Endometrial microvascular endothelial cells (primary cell): ENCODE measurements around the gene RNU6-9. TPM values are rescaled to one million over a fixed set of nuclear protein-coding genes. Genes with fewer than 3 reads are reported as not detected.
"Not testable (repeated sequence)": the region's sequence is repeated elsewhere in the genome, so short reads cannot be mapped to it uniquely, and the experiment has no call there.

Experiments
- in situ Hi-C: cut with HindIII; loops from 2 replicates; pipeline ENCODE4 v1.10.0; 2017; ENCODE audit warnings: low sequenced_read_pairs, low pct_unique_long_range_greater_than_20kb; ENCODE audit errors: inconsistent ontology term
- total RNA-seq: library from RNA; depleted of rRNA; stranded (reverse); fragments of >200 nt; gene quantifications from one replicate; pipeline ENCODE4 v1.2.3, GENCODE V29; 2015; ENCODE audit errors: inconsistent ontology term

The RNU6-9 gene
- total RNA-seq, 1 donor from 2014 or later: not detected

DNA sequence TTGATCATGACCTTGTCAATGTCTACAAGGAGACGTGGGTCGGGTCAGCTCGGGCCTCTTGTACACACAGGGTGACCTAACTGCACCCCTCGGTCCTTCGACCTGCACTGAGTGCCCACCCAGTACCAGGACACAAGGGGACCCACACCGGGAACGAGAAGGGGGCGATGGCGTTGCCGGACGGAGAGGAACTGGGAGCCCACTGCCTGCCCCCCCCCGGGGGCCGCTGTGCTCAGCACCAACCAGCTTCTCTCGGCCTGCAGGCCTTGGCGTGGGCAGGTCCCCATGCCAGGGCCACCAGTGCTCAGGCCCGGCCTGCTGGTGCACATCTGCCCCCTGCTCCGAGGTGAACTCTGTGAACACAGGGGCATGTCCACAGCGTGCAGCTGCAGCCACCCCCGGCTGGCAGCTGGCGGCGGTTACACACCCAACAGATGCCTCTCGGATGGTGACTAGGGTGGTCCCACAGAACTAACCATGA is 19.7 kb upstream of the RNU6-9 start:
- in situ Hi-C loops: no loop called here

DNA sequence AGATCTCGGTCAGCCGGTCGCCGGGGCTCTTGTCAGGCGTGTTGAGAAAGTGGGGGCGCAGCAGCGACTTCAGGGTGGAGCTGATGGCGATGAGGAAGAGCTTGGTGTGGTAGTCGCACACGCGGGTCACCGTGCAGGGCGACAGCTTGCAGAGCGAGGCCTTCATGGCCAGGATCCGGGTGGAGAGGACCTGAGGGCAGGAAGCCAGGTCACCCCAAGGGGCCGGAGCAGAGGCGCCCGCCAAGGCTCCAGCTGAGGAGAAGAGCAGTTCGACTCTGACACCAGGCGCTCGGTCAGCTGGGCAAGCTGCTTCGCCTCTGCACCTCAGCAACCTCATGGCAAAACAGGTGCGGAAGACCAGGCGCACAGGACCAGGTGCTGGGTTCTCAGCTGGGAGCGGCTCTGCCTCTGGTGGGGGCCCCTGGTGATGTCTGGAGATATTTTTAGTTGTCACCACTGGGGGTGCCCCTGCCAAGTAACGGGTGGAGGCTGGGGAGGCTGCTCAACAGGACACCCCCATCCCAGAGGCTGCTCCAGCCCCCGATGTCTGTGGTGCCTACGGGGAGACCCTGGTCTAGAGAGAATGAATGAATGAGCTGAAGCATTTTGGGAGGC is 17.9 kb upstream of the RNU6-9 start:
- in situ Hi-C loops: no loop called here

GRCh38 chr19:876089-876488 is 17.2 kb upstream of the RNU6-9 start:
- in situ Hi-C loops: no loop called here

GRCh38 chr19:876780-877314 is 16.4 kb upstream of the RNU6-9 start:
- in situ Hi-C loops: no loop called here

- in situ Hi-C loops: not testable (repeated sequence)
These were observed 15.2 kb upstream of the RNU6-9 start for GRCh38 chr19:877992-878660.

DNA sequence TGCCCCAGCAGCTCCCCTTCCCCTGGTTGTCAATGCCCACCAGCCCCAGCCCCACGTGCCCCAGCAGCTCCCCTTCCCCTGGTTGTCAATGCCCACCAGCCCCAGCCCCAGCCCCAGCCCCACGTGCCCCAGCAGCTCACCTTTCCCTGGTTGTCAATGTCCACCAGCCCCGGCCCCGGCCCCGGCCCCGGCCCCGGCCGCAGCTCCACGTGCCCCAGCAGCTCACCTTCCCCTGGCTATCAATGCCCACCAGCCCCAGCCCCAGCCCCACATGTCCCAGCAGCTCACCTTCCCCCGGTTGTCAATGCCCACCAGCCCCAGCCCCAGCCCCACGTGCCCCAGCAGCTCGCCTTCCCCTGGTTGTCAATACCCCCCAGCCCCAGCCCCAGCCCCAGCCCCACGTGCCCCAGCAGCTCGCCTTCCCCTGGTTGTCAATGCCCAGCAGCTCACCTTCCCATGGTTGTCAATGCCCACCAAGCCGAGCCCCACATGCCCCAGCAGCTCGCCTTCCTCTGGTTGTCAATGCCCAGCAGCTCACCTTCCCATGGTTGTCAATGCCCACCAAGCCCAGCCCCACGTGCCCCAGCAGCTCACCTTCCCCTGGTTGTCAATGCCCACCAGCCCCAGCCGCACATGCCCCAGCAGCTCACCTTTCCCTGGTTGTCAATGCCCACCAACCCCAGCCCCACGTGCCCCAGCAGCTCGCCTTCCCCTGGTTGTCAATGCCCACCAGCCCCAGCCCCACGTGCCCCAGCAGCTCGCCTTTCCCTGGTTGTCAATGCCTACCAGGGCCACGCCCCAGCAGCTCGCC is 14.3 kb upstream of the RNU6-9 start:
- in situ Hi-C loops: not testable (repeated sequence)

GRCh38 chr19:879711-880438 is 13.4 kb upstream of the RNU6-9 start:
- in situ Hi-C loops: no loop called here

DNA sequence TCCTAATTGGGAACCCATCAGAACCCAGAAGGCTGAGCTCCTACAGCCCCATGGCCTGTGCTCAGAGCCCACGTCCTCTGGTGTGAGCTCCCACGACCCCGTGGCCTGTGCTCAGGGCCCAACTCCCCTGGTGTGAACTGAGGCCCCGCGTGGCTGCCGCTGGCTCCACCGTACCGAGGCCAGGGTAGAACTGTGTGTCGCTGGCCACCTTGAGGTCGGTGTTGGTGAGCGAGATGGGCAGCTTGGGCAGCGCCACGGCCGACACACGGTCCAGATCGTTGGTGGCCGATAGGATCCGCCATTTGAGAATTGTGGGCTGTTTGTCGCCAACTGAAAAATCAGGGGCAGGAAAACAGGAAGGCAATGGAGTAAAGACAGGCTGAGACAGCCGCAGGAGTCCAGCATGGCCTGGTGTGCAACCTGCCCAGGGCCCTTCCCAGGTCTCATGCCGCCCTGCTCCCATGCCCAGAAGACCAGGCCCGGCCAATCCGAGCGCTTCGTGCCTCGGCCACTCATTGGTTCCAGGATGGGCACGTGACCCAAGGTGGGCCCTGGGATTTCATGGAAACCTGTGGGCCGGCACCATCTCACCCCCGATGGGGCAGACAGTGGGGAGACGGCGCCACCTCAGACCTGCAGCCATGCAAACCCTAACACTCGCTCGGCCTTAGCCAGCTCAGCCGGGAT is 11.8 kb upstream of the RNU6-9 start:
- in situ Hi-C loops: no loop called here

DNA sequence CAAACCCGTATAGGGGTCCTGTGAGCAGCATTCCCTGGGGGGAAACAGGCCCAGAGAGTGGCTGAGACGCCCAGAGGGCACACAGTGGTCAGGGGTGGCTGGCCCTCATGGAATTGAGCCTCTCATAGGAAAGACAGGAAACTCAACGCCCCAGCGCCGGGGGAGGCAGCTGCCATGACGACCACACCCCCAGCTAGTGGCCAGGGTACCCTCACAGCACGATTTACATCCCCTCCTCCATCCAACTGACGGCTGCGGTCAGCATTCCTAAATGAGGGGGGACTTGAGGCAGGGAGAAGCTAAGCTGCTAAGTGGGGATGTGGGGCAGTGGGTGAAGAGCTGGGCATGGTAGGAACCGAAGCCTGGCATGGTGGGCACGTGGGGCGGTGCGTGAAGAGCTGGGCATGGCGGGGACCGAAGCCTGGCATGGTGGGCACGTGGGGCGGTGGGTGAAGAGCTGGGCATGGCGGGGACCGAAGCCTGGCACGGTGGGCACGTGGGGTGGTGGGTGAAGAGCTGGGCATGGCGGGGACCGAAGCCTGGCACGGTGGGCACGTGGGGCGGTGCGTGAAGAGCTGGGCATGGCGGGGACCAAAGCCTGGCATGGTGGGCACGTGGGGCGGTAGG is 10.3 kb upstream of the RNU6-9 start:
- in situ Hi-C loops: no loop called here

DNA sequence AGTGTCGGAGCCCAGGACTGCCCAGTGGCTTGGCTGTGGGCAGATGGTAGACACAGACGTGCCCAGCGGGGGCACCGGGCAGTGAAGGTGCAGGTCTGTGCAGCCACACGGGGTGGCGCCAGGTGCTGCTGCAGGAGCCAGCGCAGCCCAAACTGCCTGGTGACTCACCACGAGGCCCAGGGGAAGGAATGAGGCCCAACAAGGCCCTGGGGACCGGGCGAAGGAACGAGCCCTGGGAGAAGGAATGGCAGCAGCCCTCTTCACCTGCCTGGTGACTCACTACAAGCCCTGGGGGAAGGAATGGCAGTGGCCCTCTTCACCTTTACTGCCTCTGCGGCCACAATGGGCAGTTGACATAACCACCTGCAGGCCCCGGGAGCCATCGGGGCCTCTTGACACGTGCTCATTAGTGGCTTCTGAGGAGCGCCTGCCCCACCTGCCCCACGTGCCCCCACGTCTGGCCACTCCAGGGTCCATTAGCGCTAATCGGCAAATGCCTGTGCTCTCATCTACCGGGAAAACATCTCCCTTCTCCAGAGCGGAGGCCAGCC is 9.5 kb upstream of the RNU6-9 start:
- in situ Hi-C loops: no loop called here

- in situ Hi-C loops: no loop called here
These were observed 8.7 kb upstream of the RNU6-9 start for GRCh38 chr19:884420-885211.

DNA sequence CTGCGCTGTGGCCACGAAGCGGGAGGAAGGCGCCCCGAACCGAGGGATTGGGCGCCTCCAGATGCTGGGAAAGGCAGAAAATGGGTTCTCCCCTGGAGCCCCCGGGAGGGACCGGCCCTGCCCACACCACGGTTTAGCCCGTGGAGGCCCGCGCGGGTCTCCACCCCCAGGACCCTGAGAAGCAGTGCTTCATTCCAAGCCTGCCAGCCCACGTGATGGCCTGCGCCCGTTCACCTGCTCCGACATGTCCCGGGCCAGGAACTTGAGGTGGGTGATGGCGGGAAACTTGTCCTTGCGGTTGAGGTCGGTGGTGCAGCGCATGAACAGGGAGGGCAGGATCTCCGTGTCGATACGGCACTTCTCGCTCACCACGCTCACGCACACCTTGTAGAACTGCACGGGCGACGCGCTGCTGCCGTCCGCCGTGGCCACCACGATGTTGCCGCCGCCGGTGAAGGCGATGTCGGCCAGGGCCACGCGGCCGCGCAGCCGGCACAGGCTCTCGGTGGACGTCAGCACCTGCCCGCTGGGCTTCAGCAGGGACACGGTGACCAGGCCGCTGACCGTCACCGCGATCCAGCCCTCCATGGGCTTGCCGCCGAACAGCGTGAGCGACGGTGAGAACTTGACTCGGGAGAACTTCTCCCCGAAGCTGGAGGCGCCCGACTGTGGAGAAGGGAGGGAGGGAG is 7.6 kb upstream of the RNU6-9 start:
- in situ Hi-C loops: no loop called here

DNA sequence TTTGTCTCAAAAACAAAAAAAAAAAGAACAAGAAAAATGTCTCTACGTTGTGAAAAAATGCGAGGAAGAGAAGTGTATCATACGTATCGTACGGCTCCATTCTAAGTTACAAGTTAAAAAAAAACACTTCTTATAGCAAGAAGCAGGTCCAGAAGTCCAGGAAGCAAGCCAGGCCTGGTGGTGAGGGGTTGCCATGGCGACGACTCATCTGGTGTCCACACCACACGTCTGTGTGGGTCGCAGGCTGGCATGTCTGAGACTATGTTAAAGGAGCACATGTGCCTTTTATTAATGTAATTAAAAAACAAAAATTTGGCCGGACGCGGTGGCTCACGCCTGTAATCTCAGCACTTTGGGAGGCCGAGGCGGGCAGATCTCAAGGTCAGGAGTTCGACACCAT is 6.2 kb upstream of the RNU6-9 start:
- in situ Hi-C loops: no loop called here

GRCh38 chr19:887599-887998 is 5.7 kb upstream of the RNU6-9 start:
- in situ Hi-C loops: no loop called here

- in situ Hi-C loops: no loop called here
These were observed 4.5 kb upstream of the RNU6-9 start for GRCh38 chr19:888581-889385.
